Smooth muscle cell (in vitro differentiated cells): ENCODE measurements around the gene RPL15. TPM values are rescaled to one million over a fixed set of nuclear protein-coding genes. Genes with fewer than 3 reads are reported as not detected.

Experiments
- DNase-seq: peaks from one replicate; lab custom pipeline; 2025; ENCODE audit not compliant: unreplicated experiment; lab: John Stamatoyannopoulos, UW
- H2AFZ ChIP-seq: fragments of 200-600 bp; sonication (generic); 2 replicates; pipeline ENCODE4 v1.6.0; 2016; ENCODE audit warnings: antibody characterized with exemption, low read depth, mild to moderate bottlenecking
- H3F3A ChIP-seq: fragments of 200-600 bp; sonication (generic); 2 replicates; pipeline ENCODE4 v1.6.0; 2017; ENCODE audit warnings: antibody characterized with exemption, low read depth
- H3K27ac ChIP-seq: fragments of 200-600 bp; sonication (generic); 2 replicates; pipeline ENCODE4 v1.5.1; 2016; ENCODE audit warnings: low read depth, mild to moderate bottlenecking
- H3K27me3 ChIP-seq: fragments of 200-600 bp; sonication (generic); 2 replicates; pipeline ENCODE4 v1.6.1; 2016; ENCODE audit warnings: low read depth, mild to moderate bottlenecking
- H3K36me3 ChIP-seq: fragments of 200-600 bp; sonication (generic); 2 replicates; pipeline ENCODE4 v1.5.1; 2016; ENCODE audit warnings: low read depth
- H3K4me1 ChIP-seq: fragments of 200-600 bp; sonication (generic); 2 replicates; pipeline ENCODE4 v1.5.1; 2016; ENCODE audit warnings: low read depth
- H3K4me2 ChIP-seq: fragments of 200-600 bp; sonication (generic); 2 replicates; pipeline ENCODE4 v1.6.0; 2016; ENCODE audit warnings: mild to moderate bottlenecking
- H3K4me3 ChIP-seq: fragments of 200-600 bp; sonication (generic); 2 replicates; pipeline ENCODE4 v1.5.1; 2016; ENCODE audit warnings: mild to moderate bottlenecking
- H3K79me2 ChIP-seq: fragments of 200-600 bp; sonication (generic); 2 replicates; pipeline ENCODE4 v1.6.0; 2016; ENCODE audit warnings: low read depth, mild to moderate bottlenecking
- H3K9ac ChIP-seq: fragments of 200-600 bp; sonication (generic); 2 replicates; pipeline ENCODE4 v1.6.0; 2016; ENCODE audit warnings: low read depth
- H3K9me3 ChIP-seq: fragments of 200-600 bp; sonication (generic); replicated peaks from 2 replicates; pipeline ENCODE4 v1.5.1; 2016; ENCODE audit warnings: low read depth
- H4K20me1 ChIP-seq: fragments of 200-600 bp; sonication (generic); 2 replicates; pipeline ENCODE4 v1.6.0; 2016; ENCODE audit warnings: low read depth
- WGBS: methylation state at CpG from one replicate; pipeline ENCODE4 v1.1.7; 2016; ENCODE audit warnings: low lambda C conversion rate; 5-methylcytosine and 5-hydroxymethylcytosine counted together
- polyA plus RNA-seq: library from polyadenylated mRNA; unstranded; fragments of >200 nt; fragmentation: Nextera tagmentation; extraction: Ambion mirVana; gene quantifications from 2 replicates; pipeline ENCODE4 v1.2.1, GENCODE V29; 2016
- total RNA-seq: library from RNA; depleted of rRNA; stranded (reverse); fragments of >200 nt; gene quantifications from 2 replicates; pipeline ENCODE4 v1.2.3, GENCODE V29; 2014
- TF ChIP-seq, protein P1 (sequence below): fragments of 200-600 bp; sonication (generic); IDR thresholded peaks from 2 replicates; pipeline ENCODE4 v1.5.1; 2017; ENCODE audit warnings: borderline replicate concordance, mild to moderate bottlenecking, antibody characterized with exemption; ENCODE audit not compliant: insufficient read depth, poor library complexity, severe bottlenecking

Gene RPL15
- total and polyA plus RNA-seq, 2 experiments from 2014 or later = 1,471 to 2,505 TPM

DNA sequence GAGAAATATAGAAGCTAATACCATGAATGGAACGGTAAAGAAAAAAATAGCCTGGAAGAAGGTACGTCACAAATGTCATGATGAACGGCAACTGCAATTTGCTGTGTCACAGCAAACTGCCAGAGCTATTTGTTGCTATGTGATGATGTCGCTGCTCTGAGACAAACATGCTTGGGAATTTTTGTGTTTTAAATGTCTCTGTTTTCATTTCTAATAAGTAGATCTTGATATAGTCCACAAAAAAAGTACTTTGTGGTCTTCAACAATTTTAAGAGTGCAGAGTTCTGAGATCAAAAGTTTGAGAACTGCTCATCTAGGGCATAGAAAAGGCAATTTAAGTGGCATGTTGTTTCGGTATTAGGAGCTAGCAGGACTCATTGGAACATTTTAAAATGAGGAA lies 23.8 kb downstream of the RPL15 start:
- H3K9ac ChIP-seq = no peak overlapping the region
- no peak for DNase-seq
- no peaks in the 10 kb centered on the region for H3K9me3 ChIP-seq
- no peaks in the 10 kb centered on the region for H4K20me1 ChIP-seq
- no peak overlapping the region for H3K4me3 ChIP-seq
- peaks cover 3% of the 10 kb centered on the region for H3F3A ChIP-seq
- H3K79me2 ChIP-seq = no peaks in the 10 kb centered on the region
- H2AFZ ChIP-seq = no peak overlapping the region
- H3K4me1 ChIP-seq = no peaks in the 10 kb centered on the region
- H3K36me3 ChIP-seq = no peaks in the 10 kb centered on the region
- no peak overlapping the region for H3K27ac ChIP-seq
- H3K4me2 ChIP-seq = no peak overlapping the region
- 62% methylated on average over 5 of the region's 5 CpGs for WGBS
- no peaks in the 10 kb centered on the region for H3K27me3 ChIP-seq
- TF ChIP-seq, protein P1, sequence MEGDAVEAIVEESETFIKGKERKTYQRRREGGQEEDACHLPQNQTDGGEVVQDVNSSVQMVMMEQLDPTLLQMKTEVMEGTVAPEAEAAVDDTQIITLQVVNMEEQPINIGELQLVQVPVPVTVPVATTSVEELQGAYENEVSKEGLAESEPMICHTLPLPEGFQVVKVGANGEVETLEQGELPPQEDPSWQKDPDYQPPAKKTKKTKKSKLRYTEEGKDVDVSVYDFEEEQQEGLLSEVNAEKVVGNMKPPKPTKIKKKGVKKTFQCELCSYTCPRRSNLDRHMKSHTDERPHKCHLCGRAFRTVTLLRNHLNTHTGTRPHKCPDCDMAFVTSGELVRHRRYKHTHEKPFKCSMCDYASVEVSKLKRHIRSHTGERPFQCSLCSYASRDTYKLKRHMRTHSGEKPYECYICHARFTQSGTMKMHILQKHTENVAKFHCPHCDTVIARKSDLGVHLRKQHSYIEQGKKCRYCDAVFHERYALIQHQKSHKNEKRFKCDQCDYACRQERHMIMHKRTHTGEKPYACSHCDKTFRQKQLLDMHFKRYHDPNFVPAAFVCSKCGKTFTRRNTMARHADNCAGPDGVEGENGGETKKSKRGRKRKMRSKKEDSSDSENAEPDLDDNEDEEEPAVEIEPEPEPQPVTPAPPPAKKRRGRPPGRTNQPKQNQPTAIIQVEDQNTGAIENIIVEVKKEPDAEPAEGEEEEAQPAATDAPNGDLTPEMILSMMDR = no peak

DNA sequence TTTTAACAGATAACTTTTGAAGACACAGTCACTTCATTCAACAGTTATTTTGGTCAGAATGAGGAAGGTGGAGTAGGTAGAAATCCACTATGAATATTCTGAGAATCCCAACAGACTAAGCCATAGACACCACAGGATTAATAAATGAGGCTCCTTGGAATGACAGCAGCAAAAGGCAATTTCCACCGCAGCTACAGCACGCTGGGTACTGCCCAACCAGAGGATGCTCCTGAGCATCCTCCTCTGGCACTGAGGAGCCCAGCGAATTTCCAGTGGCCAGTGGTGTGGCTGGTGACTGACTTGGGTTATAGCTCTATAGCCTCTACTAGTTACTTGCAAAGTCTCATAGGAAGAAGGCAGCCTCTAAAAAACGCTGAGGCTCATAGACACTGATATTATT lies 24.5 kb downstream of the RPL15 start:
- H3K27ac ChIP-seq = no peak overlapping the region
- TF ChIP-seq, protein P1 = no peak

GRCh38 chr3:23942546-23942945 lies 25.6 kb downstream of the RPL15 start:
- Histone ChIP-seq H3K4me1 (peaks cover 11% of the 10 kb centered on the region), H3F3A (peaks cover 14% of the 10 kb centered on the region), H2AFZ (no peak overlapping the region), H3K9ac (no peak overlapping the region), H3K36me3 (no peaks in the 10 kb centered on the region), H3K79me2 (peaks cover 7% of the 10 kb centered on the region), H3K9me3 (no peaks in the 10 kb centered on the region), H4K20me1 (peaks cover 15% of the 10 kb centered on the region), H3K4me3 (no peak overlapping the region), H3K4me2 (no peak overlapping the region), H3K27me3 (no peaks in the 10 kb centered on the region), H3K27ac (no peak overlapping the region)
- TF ChIP-seq, protein P1 = no peak
- no peak for DNase-seq
- 68% methylated on average over 11 of the region's 11 CpGs for WGBS

More for the DNA sequence above, 24.5 kb downstream of the RPL15 start:
- WGBS = 92% methylated on average over 4 of the region's 4 CpGs
- H3K4me1 ChIP-seq = peaks cover 1% of the 10 kb centered on the region
- DNase-seq = no peak
- peaks cover 5% of the 10 kb centered on the region for H3F3A ChIP-seq
- H3K9me3 ChIP-seq = no peaks in the 10 kb centered on the region
- no peak overlapping the region for H3K4me2 ChIP-seq
- no peaks in the 10 kb centered on the region for H3K79me2 ChIP-seq
- H4K20me1 ChIP-seq = peaks cover 4% of the 10 kb centered on the region
- no peak overlapping the region for H2AFZ ChIP-seq
- H3K4me3 ChIP-seq = no peak overlapping the region
- no peak overlapping the region for H3K9ac ChIP-seq
- no peaks in the 10 kb centered on the region for H3K36me3 ChIP-seq
- H3K27me3 ChIP-seq = no peaks in the 10 kb centered on the region

DNA sequence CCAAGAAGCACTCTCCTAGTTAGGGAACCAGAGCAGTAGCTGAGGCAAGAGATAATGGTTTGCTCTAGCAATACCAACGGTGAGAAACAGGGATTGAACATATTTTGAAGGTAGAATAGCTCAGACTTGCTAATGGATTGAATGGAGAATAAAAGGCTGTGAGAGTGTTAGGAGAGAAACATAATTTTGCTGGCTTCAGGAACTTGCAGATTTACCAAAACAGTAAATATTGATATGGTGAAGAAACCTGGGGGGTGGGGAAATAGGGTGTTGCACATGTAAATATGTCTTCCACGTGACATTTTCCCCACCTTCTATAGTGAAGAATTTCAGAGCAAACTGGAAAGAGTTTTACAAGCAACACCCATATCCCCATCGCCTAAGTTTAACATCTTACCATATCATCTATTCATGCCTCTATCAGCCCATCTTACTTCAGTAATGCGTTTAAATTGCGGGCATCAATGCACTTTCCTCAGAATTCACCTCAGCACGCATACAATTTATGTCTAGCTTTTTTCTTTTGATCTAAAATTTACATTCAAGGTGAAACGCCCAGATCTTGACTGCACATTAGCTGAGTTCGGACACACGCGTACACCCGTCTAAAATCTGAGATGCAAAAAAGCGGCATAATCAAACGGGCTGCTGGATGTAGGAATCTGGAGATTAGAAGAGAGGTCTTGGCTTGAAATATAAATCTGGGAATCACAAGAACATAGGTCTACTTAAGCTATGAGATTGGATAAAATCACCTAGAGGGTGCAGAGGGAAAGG lies 27.3 kb downstream of the RPL15 start:
- peak overlapping the region; percentile 89 for H3K9ac ChIP-seq
- no peak for DNase-seq
- H3K79me2 ChIP-seq = peaks cover 23% of the 10 kb centered on the region
- 6% methylated on average over 13 of the region's 13 CpGs for WGBS
- H3K27me3 ChIP-seq = no peaks in the 10 kb centered on the region
- no peak overlapping the region for H3K27ac ChIP-seq
- H3K4me1 ChIP-seq = peaks cover 11% of the 10 kb centered on the region
- no peaks in the 10 kb centered on the region for H3K9me3 ChIP-seq
- peak overlapping the region; percentile 77 for H3K4me3 ChIP-seq
- H3K4me2 ChIP-seq = peak overlapping the region; percentile 96
- H4K20me1 ChIP-seq = peaks cover 32% of the 10 kb centered on the region
- H2AFZ ChIP-seq = peak overlapping the region; percentile 94
- TF ChIP-seq, protein P1 = no peak
- no peaks in the 10 kb centered on the region for H3K36me3 ChIP-seq
- H3F3A ChIP-seq = peaks cover 14% of the 10 kb centered on the region
